22Rv1 (cell line): Measurements from ENCODE around the gene BARX1.

Experiments used
- ZFX ChIP-seq: fragments of 450-650 bp; IDR thresholded peaks from 2 replicates; pipeline ENCODE4 v1.6.1; 2017; ENCODE audit warnings: antibody characterized with exemption, borderline replicate concordance
- TF ChIP-seq, protein P1 (sequence below): fragments of 450-650 bp; IDR thresholded peaks from 2 replicates; pipeline ENCODE4 v1.5.1; 2017; ENCODE audit warnings: mild to moderate bottlenecking

DNA sequence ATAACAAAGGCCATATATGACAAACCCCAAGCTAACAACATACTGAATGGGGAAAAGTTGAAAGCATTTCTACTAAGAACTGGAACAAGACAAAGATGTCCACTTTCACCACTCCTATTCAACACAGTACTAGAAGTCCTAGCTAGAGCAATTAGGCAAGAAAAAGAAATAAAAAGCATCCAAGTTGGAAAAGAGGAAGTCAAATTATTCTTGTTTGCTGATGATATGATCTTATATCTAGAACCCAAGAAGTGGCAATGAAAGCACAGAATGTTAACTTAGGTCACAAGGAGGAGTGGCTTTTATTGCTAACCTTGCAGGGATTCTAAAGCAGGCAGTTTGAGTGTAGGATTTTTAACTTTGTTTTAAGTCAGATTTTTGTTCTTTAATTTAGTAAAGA, 35.3 kb upstream of the BARX1 start:
- TF ChIP-seq, protein P1, sequence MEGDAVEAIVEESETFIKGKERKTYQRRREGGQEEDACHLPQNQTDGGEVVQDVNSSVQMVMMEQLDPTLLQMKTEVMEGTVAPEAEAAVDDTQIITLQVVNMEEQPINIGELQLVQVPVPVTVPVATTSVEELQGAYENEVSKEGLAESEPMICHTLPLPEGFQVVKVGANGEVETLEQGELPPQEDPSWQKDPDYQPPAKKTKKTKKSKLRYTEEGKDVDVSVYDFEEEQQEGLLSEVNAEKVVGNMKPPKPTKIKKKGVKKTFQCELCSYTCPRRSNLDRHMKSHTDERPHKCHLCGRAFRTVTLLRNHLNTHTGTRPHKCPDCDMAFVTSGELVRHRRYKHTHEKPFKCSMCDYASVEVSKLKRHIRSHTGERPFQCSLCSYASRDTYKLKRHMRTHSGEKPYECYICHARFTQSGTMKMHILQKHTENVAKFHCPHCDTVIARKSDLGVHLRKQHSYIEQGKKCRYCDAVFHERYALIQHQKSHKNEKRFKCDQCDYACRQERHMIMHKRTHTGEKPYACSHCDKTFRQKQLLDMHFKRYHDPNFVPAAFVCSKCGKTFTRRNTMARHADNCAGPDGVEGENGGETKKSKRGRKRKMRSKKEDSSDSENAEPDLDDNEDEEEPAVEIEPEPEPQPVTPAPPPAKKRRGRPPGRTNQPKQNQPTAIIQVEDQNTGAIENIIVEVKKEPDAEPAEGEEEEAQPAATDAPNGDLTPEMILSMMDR: no peak
- no peak for TF ChIP-seq ZFX
